Transverse colon (tissue), 3 donors: ENCODE results near the gene GREM2.

Experiments used
- POLR2A ChIP-seq: fragments of 450-650 bp; IDR thresholded peaks from one replicate; pipeline ENCODE4 v1.6.1; 2016; ENCODE audit warnings: antibody characterized with exemption, mild to moderate bottlenecking, moderate library complexity
- TF ChIP-seq, protein P1 (sequence below), 5 experiments: fragments of 200-600 bp in 3 of 5; fragments of 450-650 bp in 2 of 5; sonication (generic) in 3 of 5; IDR thresholded peaks; 1 replicate in 2 of 5; 2 replicates in 3 of 5; pipeline ENCODE4 v1.5.1; 2016 to 2017; ENCODE audit warnings: antibody characterized with exemption in 5 of 5, inconsistent platforms in 3 of 5, mild to moderate bottlenecking in 2 of 5, moderate library complexity in 1 of 5

GRCh38 chr1:240602189-240602588, 9.8 kb downstream of the GREM2 start:
- TF ChIP-seq POLR2A: no peak
- TF ChIP-seq, protein P1, sequence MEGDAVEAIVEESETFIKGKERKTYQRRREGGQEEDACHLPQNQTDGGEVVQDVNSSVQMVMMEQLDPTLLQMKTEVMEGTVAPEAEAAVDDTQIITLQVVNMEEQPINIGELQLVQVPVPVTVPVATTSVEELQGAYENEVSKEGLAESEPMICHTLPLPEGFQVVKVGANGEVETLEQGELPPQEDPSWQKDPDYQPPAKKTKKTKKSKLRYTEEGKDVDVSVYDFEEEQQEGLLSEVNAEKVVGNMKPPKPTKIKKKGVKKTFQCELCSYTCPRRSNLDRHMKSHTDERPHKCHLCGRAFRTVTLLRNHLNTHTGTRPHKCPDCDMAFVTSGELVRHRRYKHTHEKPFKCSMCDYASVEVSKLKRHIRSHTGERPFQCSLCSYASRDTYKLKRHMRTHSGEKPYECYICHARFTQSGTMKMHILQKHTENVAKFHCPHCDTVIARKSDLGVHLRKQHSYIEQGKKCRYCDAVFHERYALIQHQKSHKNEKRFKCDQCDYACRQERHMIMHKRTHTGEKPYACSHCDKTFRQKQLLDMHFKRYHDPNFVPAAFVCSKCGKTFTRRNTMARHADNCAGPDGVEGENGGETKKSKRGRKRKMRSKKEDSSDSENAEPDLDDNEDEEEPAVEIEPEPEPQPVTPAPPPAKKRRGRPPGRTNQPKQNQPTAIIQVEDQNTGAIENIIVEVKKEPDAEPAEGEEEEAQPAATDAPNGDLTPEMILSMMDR (IDR thresholded peaks at IDR 0.05): no peak
